Naive thymus-derived CD4-positive, alpha-beta T cell (primary cell): ENCODE data around the gene CCL20. TPM values are rescaled to one million over a fixed set of nuclear protein-coding genes. Genes with fewer than 3 reads are reported as not detected.

Experiments used
- ATAC-seq: fragments of 150-1000 bp; cut with Tn5 transposase; 2 replicates; pipeline ENCODE4 v1.10.0; 2021; ENCODE audit warnings: mild to moderate bottlenecking, moderate library complexity
- CTCF ChIA-PET: fragments of 350-600 bp; sonication (Branson Sonifier 250); formaldehyde crosslinking; loops from one replicate; lab custom pipeline; 2021; ENCODE audit warnings: antibody characterized with exemption; lab: Charles Lee
- POLR2A ChIA-PET: fragments of 350-600 bp; sonication (Branson Sonifier 250); formaldehyde crosslinking; loops from one replicate; lab custom pipeline; 2021; ENCODE audit warnings: antibody characterized with exemption, inconsistent platforms; lab: Charles Lee
- DNase-seq, 9 donors: peaks; one replicate each; pipeline versions ENCODE4 v3.0.0 to v3.0.0-alpha.2; 2020 to 2022; ENCODE audit warnings: mixed read lengths in 1 of 9
- H3K27ac ChIP-seq: one replicate; pipeline ENCODE4 v1.7.0; 2013; ENCODE audit warnings: mild to moderate bottlenecking, low read depth, low read length, moderate library complexity
- H3K27me3 ChIP-seq, 2 donors: one replicate each; pipeline ENCODE4 v1.7.0; 2013; ENCODE audit warnings: low read length in 2 of 2, mild to moderate bottlenecking in 2 of 2, moderate library complexity in 2 of 2; ENCODE audit not compliant: control insufficient read depth in 2 of 2, insufficient read depth in 2 of 2
- H3K36me3 ChIP-seq, 3 experiments: 1 replicate in 2 of 3; 2 replicates in 1 of 3; pipeline ENCODE4 v1.7.0; 2013; ENCODE audit warnings: low read length in 3 of 3, mild to moderate bottlenecking in 3 of 3, moderate library complexity in 1 of 3; ENCODE audit not compliant: insufficient read depth in 3 of 3, control insufficient read depth in 2 of 3
- H3K4me1 ChIP-seq, 2 donors: one replicate each; pipeline ENCODE4 v1.7.0; 2013; ENCODE audit warnings: low read length in 2 of 2, mild to moderate bottlenecking in 2 of 2, moderate library complexity in 1 of 2; ENCODE audit not compliant: control insufficient read depth in 2 of 2, insufficient read depth in 2 of 2
- H3K4me3 ChIP-seq: 2 replicates; pipeline ENCODE4 v1.7.0; 2013; ENCODE audit warnings: mild to moderate bottlenecking, low read length
- H3K9me3 ChIP-seq, 3 experiments: 1 replicate in 2 of 3; 2 replicates in 1 of 3; pipeline ENCODE4 v1.7.0; 2013; ENCODE audit warnings: low read length in 3 of 3; ENCODE audit not compliant: control insufficient read depth in 2 of 3
- H3K27ac Mint-ChIP-seq, 9 donors: one replicate each; pipeline ENCODE4 v1.8.0; 2020 to 2022; ENCODE audit warnings: mixed read lengths in 9 of 9, mild to moderate bottlenecking in 8 of 9, moderate library complexity in 5 of 9, inconsistent platforms in 2 of 9
- H3K27me3 Mint-ChIP-seq, 5 donors: one replicate each; pipeline ENCODE4 v1.8.0; 2021 to 2022; ENCODE audit warnings: mixed read lengths in 5 of 5, mild to moderate bottlenecking in 1 of 5
- H3K36me3 Mint-ChIP-seq, 5 donors: one replicate each; pipeline ENCODE4 v1.8.0; 2020 to 2022; ENCODE audit warnings: mixed read lengths in 5 of 5, mild to moderate bottlenecking in 3 of 5, inconsistent platforms in 1 of 5
- H3K4me1 Mint-ChIP-seq, 7 donors: one replicate each; pipeline ENCODE4 v1.8.0; 2020 to 2022; ENCODE audit warnings: mixed read lengths in 7 of 7, mild to moderate bottlenecking in 3 of 7, inconsistent platforms in 1 of 7
- H3K4me3 Mint-ChIP-seq, 10 donors: one replicate each; pipeline ENCODE4 v1.8.0; 2020 to 2022; ENCODE audit warnings: mild to moderate bottlenecking in 10 of 10, mixed read lengths in 10 of 10, moderate library complexity in 6 of 10, inconsistent platforms in 2 of 10
- H3K9me3 Mint-ChIP-seq, 11 donors: one replicate each; pipeline ENCODE4 v1.8.0; 2020 to 2022; ENCODE audit warnings: mixed read lengths in 11 of 11, mild to moderate bottlenecking in 4 of 11, inconsistent platforms in 1 of 11, moderate library complexity in 1 of 11
- intact Hi-C, 2 donors: fragments of 100-400 bp; cut with micrococcal nuclease; formaldehyde crosslinking; loops; one replicate each; pipeline ENCODE4 v1.15.1; 2023
- polyA plus RNA-seq, 2 donors: library from polyadenylated mRNA; unstranded; fragments of 300-500 nt; fragmentation: Illumina TruSeq; gene quantifications; one replicate each; pipeline ENCODE4 v1.2.3, GENCODE V29; 2021
- total RNA-seq, 6 experiments: library from RNA in 5 of 6; stranded (reverse) in 5 of 6; gene quantifications; 1 replicate in 5 of 6; 2 replicates in 1 of 6; pipeline ENCODE4 v1.2.3 and lab custom pipeline; 2021 to 2026

CCL20 gene
- total and polyA plus RNA-seq, 7 experiments from 2014 or later: 0.36 to 1.9 (median 1.4) TPM; not detected in 4

DNA sequence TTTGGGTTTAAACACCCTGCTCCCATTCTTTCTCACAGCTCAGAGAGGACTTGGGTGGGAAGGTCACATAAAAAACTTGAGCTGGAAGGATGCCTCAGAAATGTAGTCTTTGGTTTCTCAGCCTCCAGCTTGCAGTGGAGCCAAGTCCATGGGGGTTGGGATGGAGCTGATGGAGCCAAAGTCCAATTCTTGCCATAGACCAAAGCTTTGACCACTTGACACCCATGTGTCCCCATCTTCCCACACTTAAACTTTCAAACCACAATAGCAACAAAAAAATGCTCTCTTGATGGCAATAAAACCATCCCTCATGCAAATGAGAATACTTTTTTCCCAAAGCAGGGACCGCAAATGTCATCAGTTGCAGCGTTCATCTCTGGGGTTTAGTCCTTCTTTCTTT, 43.1 kb downstream of the CCL20 start:
- Mint-ChIP-seq H3K27ac (no peak overlapping the region), H3K9me3 (peaks cover 0 to 2% (median 0%) of the 10 kb centered on the region in 11 donors)
- CTCF ChIA-PET: no interaction called here

GRCh38 chr2:227860221-227860641, 46.6 kb downstream of the CCL20 start:
- H3K4me1 ChIP-seq: no peaks in the 10 kb centered on the region
- H3K27ac Mint-ChIP-seq: no peak overlapping the region
- peaks cover 0 to 9% (median 0%) of the 10 kb centered on the region in 5 donors for H3K27me3 Mint-ChIP-seq
- no peak overlapping the region for H3K27ac ChIP-seq
- no peaks in the 10 kb centered on the region for H3K4me1 Mint-ChIP-seq
- CTCF ChIA-PET: no interaction called here
- POLR2A ChIA-PET: no interaction called here
- ATAC-seq: no peak
- H3K36me3 Mint-ChIP-seq: no peaks in the 10 kb centered on the region
- H3K27me3 ChIP-seq: no peaks in the 10 kb centered on the region
- no peak overlapping the region for H3K4me3 Mint-ChIP-seq
- no peak for DNase-seq
- intact Hi-C loops: no loop called here
- no peaks in the 10 kb centered on the region for H3K36me3 ChIP-seq
- no peak overlapping the region for H3K4me3 ChIP-seq
- H3K9me3 Mint-ChIP-seq: no peaks in the 10 kb centered on the region
- no peaks in the 10 kb centered on the region for H3K9me3 ChIP-seq

More for the DNA sequence above, 43.1 kb downstream of the CCL20 start:
- intact Hi-C loops: no loop called here
- Histone ChIP-seq H3K36me3 (no peaks in the 10 kb centered on the region), H3K27me3 (no peaks in the 10 kb centered on the region), H3K9me3 (no peaks in the 10 kb centered on the region), H3K4me1 (no peaks in the 10 kb centered on the region), H3K4me3 (no peak overlapping the region), H3K27ac (no peak overlapping the region)
- H3K27me3 Mint-ChIP-seq: peaks cover 0 to 20% (median 5%) of the 10 kb centered on the region in 5 donors
- POLR2A ChIA-PET: no interaction called here
- H3K4me1 Mint-ChIP-seq: no peaks in the 10 kb centered on the region
- no peaks in the 10 kb centered on the region for H3K36me3 Mint-ChIP-seq
- ATAC-seq: no peak
- no peak for DNase-seq
- no peak overlapping the region for H3K4me3 Mint-ChIP-seq

DNA sequence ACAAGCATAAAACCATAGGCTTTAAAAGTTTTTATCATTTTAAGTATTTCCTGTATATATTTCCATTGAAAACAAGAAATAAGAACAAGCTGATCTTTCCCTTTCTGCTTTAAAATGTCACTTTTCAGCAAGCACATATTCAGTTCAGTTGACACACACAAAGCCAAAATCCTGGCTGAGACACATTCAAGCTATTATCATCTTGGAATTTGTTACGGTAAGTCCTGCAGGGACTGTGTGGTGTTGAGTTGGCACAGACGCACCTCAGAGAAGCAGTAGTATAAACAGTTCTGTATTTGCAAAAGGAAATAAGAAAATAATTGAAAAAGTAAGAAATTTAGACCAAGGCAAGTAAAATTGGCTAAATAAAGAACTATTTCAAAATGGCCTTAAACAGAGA, 47.4 kb downstream of the CCL20 start:
- intact Hi-C loops: no loop called here
- ATAC-seq (no peak), DNase-seq (no peak)
- Histone ChIP-seq H3K36me3 (no peaks in the 10 kb centered on the region), H3K27ac (no peak overlapping the region), H3K27me3 (no peaks in the 10 kb centered on the region), H3K9me3 (no peaks in the 10 kb centered on the region), H3K4me1 (no peaks in the 10 kb centered on the region), H3K4me3 (no peak overlapping the region)
- H3K36me3 Mint-ChIP-seq: no peaks in the 10 kb centered on the region
- no peak overlapping the region for H3K27ac Mint-ChIP-seq
- no peaks in the 10 kb centered on the region for H3K4me1 Mint-ChIP-seq
- peaks cover 0 to 12% (median 0%) of the 10 kb centered on the region in 5 donors for H3K27me3 Mint-ChIP-seq
- POLR2A ChIA-PET: no interaction called here
- no peak overlapping the region for H3K4me3 Mint-ChIP-seq
- CTCF ChIA-PET: no interaction called here
- no peaks in the 10 kb centered on the region for H3K9me3 Mint-ChIP-seq

- ATAC-seq (peak; percentile 48), DNase-seq (no peak)
- ChIA-PET CTCF (interaction anchor here (2.0 kb wide), 1 partner anchor 205 kb away, joined by 7 read pairs; no protein-coding TSS in a partner anchor), POLR2A (no interaction called here)
- H3K4me1 Mint-ChIP-seq: no peaks in the 10 kb centered on the region
- H3K36me3 Mint-ChIP-seq: no peaks in the 10 kb centered on the region
- peaks cover 0 to 3% (median 0%) of the 10 kb centered on the region in 11 donors for H3K9me3 Mint-ChIP-seq
- Histone ChIP-seq H3K9me3 (no peaks in the 10 kb centered on the region), H3K36me3 (no peaks in the 10 kb centered on the region), H3K4me1 (no peaks in the 10 kb centered on the region), H3K27ac (no peak overlapping the region), H3K4me3 (no peak overlapping the region), H3K27me3 (no peaks in the 10 kb centered on the region)
- intact Hi-C loops: loop anchor here (1.0 to 2.0 kb wide), 2 partner anchors 203 to 204 kb away; no protein-coding TSS in a partner anchor
- H3K27me3 Mint-ChIP-seq: peaks cover 0 to 17% (median 4%) of the 10 kb centered on the region in 5 donors
- no peak overlapping the region for H3K4me3 Mint-ChIP-seq
- H3K27ac Mint-ChIP-seq: no peak overlapping the region
These were observed 48.6 kb downstream of the CCL20 start for GRCh38 chr2:227862227-227862740.

- Histone ChIP-seq H3K27ac (no peak overlapping the region), H3K9me3 (no peaks in the 10 kb centered on the region), H3K27me3 (no peaks in the 10 kb centered on the region), H3K36me3 (no peaks in the 10 kb centered on the region), H3K4me1 (no peaks in the 10 kb centered on the region), H3K4me3 (no peak overlapping the region)
- Mint-ChIP-seq H3K4me3 (no peak overlapping the region), H3K27me3 (peaks cover 0 to 17% (median 4%) of the 10 kb centered on the region in 5 donors), H3K27ac (no peak overlapping the region), H3K9me3 (peaks cover 0 to 3% (median 0%) of the 10 kb centered on the region in 11 donors), H3K4me1 (no peaks in the 10 kb centered on the region), H3K36me3 (no peaks in the 10 kb centered on the region)
- ChIA-PET CTCF (interaction anchor here (2.0 kb wide), 1 partner anchor 205 kb away, joined by 7 read pairs; no protein-coding TSS in a partner anchor), POLR2A (no interaction called here)
- ATAC-seq (no peak), DNase-seq (no peak)
- intact Hi-C loops: loop anchor here (1.0 to 2.0 kb wide), 2 partner anchors 204 to 205 kb away; no protein-coding TSS in a partner anchor
These were observed 49.3 kb downstream of the CCL20 start for GRCh38 chr2:227862741-227863588.

GRCh38 chr2:227864161-227864756, 50.6 kb downstream of the CCL20 start:
- no peak for ATAC-seq
- Mint-ChIP-seq H3K27me3 (peaks cover 1 to 17% (median 5%) of the 10 kb centered on the region in 5 donors), H3K9me3 (peaks cover 0 to 3% (median 0%) of the 10 kb centered on the region in 11 donors), H3K4me3 (no peak overlapping the region), H3K27ac (no peak overlapping the region), H3K4me1 (no peaks in the 10 kb centered on the region), H3K36me3 (no peaks in the 10 kb centered on the region)
- Histone ChIP-seq H3K36me3 (no peaks in the 10 kb centered on the region), H3K9me3 (no peaks in the 10 kb centered on the region), H3K27ac (no peak overlapping the region), H3K4me1 (no peaks in the 10 kb centered on the region), H3K4me3 (no peak overlapping the region), H3K27me3 (no peaks in the 10 kb centered on the region)
- DNase-seq: no peak
- intact Hi-C loops: no loop called here
- ChIA-PET POLR2A (no interaction called here), CTCF (no interaction called here)
